Right renal cortex interstitium (tissue), 3 donors: ENCODE data around the gene GALNT10. TPM values are rescaled to one million over a fixed set of nuclear protein-coding genes. Genes with fewer than 3 reads are reported as not detected.

Source experiments
- DNase-seq, 3 donors: peaks; one replicate each; pipeline ENCODE4 v3.0.0-alpha.2; 2013; ENCODE audit warnings: low read depth in 3 of 3, low spot score in 2 of 3
- polyA plus RNA-seq, 3 donors: library from polyadenylated mRNA; unstranded; fragments of 120-200 nt; gene quantifications; one replicate each; pipeline ENCODE4 v1.2.1, GENCODE V29; 2013; ENCODE audit not compliant: insufficient read length in 3 of 3

Gene GALNT10
- polyA plus RNA-seq, 3 donors = 25.7 to 29.4 (median 27.4) TPM

DNA sequence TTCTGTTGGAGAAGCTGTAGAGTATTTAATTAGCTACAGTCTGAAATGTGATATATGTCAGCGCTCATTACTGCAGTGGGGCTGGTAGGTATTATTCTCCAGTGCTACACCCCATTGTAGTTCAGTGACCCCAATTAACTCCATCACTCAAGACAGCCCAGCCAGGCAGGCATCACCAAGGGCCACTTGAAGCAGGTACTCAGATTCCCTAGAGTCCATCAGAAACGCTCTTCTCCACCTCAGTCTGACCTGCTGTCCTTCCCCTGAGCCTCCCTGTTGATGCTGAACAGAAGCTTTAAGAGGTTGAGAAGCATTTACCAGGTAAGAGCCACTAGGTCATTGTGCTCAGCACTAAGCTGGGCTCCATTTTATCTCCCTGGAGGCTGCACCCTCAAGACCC, 71.8 kb downstream of the GALNT10 start:
- DNase-seq = no peak

DNA sequence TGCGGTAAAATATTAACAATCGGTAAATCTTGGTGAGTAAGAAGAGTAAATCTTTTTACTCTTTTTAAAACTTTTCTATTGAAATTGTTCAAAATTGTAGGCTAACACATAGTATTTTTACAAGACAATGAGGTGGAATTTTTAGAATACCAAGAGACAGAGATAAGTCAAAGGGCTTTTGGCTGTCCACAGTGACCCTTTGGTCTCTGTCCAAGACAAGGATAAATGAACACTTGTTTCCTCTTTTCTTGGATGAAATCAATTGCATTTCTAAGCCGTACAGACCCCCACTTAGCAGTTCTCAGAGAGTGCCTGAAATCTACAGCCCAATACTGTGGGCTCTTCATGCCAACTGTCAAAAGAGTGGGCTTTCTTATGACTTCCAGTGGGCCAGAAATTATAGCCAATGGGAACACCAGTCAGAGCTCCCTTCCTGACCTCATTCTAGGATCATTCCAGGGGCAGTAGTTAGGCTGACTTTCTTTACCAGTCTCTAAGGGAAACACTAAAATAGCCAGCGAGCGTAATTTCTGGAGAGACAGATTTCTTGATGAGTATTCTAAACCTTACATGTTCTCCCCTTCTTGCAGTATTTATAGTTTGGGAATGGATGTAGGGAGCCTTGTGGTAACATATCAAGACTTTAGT, 74.1 kb downstream of the GALNT10 start:
- no peak for DNase-seq

DNA sequence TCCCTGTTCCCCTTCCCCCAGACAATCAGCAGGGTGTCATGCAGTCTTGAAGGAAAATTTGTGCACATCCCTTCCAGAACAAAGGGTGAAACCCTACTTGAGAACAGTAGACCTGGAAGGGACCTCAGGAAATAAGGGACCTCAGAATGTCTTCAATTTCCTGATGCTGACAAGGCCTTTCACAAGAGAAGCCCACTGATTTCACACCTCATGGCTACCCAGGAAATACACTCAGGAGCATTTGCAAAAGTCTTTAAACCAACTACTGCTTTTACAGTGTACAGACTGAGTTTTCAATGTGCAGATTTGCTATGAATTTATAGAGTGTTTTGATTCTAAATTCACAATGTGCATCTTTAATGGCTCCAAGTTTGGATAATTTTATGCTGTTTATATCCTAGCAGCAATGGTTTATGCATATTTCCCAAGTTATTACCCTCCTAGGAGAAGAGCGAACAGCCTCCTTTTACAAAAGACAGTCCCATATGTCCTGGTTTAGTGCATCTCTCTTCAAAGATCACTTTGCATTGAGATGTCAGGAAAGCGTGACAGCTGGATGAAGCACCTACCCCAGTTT, 74.8 kb downstream of the GALNT10 start:
- no peak for DNase-seq

DNA sequence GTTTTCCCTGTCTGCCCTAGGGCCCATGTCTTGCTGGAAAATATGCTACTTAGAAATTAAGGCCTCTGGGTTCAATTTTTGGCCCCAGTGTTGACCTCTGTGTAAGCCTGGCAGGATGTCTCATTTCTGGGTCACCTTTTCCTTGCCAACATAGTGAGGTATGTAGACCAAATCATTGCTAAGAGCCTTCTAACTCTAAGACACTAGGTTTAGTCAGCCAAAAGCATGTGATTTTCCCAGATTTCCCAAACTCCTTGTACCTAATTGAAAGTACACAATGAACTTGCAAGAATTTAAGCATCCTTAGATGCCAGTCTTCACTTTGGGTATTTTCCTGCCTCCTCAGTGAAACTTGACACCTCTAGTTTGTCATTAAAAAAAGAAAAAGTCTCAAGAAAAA, 77.0 kb downstream of the GALNT10 start:
- DNase-seq = no peak

DNA sequence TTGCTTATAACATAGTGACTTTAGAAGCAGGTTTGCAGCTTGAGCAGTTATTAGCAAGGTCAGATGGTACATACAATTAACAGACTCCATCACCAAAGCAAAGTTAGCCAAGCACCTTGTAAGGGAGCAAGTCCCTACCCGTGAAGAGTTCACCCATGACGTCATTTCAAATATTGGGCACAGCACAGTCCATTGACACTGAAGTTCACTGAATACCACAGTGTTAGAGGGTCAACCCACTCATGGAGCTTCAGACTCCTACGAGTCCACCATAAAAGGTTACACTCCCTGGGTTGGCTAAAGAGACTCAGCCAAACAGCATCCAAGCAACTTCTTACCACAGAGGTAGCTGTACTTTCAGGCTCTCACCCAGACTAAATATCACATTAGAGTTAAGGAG, 77.5 kb downstream of the GALNT10 start:
- DNase-seq = no peak

DNA sequence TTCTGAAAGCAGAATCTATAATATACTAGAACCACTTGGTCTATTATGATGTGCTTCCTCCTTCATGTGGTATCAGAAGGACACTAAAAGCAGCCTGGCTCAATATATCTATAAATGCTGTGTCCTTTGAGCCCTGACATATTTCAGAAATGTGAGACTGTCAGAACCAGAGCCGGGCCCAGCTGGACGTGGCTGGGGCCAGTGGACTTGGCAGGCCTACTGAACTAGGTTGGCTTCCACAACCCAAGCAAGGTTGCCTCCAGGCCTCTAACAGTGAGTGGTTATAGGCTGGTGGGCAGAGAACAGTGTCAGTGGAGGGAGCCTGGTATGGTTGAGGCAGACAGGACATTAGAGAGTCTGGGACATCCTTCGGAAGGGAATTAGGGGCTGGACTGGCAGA, 78.9 kb downstream of the GALNT10 start:
- no peak for DNase-seq

DNA sequence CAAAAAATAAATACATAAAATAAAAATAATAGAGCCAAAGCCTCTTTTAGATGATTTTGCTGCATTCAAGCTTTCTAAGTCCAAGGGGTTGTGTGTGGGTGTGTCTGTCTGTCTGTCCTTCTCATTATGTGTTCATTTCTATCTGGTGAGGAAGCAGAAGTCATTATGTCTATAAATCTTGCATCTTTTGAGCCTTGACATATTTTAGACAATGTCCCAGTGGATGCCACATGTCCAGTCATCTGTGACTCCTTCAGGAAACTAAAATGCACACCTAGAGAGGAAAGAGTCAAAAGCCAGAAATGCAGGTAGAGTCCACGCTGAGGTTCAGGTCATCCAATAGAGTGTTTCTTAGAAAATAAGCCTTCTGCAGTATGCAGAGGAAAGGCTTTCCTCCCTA, 80.9 kb downstream of the GALNT10 start:
- DNase-seq = no peak

DNA sequence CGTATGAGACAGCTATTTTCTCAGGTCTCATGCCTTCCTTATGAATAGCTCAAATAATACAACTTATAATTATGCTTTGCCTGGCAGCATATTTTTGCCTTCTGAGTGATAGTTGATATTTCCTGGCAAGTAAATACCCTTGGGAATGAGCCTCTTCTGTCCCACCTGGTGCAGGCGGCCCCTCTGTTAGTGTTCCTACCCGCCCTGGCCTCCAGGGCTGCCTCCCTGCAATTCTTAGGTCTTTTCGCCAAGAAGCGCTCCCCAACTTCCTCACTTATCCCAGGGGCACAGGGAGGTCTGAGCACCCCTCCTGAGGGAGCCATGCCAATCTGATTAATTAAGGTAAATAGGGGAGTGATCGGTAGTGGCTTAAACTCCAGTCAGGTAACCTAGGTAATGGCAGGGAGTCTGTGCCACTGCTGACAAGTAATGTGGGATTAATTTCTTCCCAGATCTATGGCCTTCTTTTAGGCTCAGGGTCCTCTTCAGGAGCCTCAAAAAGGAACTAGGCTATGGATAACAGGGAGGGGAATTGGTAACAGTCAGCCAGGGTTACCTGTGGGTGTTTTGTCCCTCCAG, 81.5 kb downstream of the GALNT10 start:
- no peak for DNase-seq

DNA sequence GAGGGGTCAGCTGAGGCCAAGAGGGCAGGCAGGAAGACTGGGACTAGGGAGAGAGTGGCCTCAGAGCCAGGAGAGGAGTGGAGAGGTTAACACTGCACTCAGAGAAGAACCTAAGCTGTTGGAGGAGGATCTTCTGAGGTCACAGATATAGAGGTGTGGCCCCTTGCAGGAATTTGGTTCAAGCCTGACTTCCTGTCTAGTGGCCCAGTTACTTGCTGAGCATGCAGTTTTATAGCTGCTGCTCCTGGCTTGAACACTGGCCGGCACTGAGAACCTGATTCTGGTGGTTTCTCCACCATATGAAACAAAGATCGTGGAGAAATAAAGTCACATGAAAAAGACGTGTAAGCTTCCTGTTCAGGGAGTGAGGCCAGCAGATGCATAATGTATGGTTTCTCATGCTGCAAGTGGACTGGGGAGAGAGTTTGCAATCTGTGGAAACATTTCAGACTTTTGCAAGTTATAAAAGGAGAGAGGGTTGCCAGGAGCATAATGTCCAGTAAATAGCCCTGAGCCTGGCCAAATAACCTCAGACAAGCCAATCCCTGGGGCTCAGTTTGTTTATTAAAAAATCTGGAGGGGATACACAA, 82.6 kb downstream of the GALNT10 start:
- no peak for DNase-seq

DNA sequence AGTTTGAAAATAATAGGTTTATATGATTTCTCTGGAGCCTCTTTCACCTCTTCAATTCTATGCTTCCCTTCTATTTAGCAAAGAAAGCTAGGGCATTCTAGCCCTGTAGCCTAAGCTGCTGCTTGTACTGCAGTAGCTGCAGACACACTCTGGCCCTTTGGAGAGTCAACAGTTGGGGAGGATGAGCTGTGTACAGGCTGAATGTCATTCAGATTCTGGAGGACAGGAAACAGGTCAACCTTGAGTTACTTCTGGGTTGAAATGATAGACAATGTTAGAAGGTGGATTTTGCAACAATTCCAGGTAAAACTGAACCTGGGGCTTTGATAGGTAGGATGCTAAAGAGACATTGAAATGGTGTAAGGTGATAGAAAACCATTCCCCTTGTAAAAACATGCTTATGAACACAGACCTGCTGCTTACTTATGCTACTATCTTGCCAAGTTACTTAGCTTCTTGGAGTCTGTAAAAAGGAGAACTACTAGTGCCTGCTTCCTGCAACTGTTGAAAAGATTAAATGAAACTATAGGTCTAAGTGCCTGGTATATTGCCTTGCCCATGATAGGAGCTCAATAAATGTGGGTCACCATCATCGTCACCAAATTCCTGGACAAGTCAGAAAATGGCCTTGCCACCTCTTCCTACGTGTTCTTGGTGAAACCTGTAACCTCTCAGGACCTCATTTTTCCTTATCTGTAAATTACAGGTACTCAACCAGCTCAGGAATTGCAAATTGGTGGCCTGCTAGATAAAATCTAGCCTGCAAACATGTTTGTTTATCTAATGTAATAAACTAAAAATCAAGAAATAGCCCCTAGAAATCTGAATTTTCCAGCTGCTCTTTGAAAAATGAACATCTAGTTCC, 83.7 kb downstream of the GALNT10 start:
- no peak for DNase-seq

DNA sequence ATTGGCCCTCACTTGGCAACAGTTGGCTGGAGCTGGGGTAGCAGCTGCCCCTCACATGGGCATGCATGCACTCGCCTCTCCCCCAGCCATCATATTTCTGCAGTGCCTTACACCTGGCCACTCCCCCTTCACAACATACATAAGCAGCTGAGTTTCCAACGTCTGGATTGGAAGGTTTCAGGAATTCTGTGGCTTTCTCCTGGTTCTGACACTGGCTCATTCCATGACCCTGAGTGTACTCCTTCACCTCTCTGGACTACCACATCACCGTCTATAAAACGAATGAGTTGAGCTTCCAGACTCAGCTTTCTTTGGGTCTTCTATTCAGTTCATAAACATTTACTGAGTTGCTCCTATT, 84.3 kb downstream of the GALNT10 start:
- DNase-seq = no peak

DNA sequence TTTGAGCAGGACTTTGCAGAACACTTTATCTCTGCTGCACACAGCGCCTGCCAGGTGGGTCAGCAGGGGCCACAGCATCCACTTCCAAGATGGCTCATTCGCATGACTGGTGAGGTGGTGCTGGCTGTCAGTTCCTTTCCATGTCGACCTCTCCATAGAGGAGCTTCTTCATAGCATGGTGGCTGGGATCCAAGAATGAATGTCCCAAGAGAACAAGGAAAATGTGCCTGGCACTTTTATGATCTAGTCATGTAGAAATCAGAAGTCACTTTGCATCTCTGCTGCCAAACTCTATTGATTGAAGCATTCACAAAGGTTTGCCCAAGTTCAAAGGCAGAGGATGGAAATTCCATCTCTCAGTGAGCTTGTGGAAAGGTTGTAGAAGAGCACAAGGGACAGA, 85.0 kb downstream of the GALNT10 start:
- no peak for DNase-seq

DNA sequence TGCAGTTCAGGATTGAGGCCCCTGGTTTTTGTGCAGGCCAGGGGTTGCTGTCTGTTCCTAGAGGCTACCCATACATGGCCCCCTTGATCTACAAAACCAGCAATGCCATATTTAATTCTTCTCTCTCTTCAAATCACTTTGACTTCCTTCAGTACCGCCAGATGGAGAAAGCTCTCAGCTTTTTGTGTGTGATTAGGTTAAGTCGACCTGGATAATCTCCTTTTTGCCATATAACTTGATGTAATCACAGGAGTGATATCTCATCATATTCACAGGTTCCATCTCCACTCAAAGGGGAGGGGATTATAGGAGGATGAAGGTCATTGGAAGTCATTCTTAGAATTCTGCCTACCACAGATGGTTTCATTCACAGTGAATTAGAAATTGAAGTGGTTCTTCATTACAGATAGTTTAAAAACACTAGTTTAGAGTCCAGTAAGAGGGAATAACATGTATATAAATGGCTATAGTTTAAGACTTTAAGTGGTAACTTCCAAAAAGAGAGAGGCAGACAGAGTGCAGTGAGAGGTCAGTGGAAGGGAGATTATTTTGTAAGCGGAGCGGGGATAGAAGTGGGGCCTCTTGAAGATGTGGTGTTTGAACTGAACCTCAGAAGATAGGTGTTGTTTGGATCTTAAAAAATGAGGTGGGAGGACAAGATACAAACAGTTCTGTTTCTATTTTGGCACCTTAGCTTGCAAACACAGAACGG, 85.9 kb downstream of the GALNT10 start:
- DNase-seq = no peak

DNA sequence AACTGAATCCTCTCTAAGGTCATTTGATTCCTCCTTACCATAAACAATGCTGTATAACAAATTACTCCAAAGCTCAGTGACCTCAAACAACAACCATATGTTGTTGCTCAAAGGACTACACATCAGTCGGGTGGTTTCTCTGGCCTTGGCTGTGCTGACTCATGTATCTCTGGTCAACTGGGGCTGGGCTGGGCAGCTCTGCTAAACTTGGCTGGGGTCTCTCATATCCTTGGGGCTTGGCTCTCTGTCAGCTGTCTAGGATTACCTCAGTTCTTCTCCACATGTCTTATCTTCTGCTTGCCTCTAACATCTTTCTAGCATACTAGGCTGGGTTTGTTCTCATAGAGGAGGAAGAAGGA, 86.4 kb downstream of the GALNT10 start:
- no peak for DNase-seq

DNA sequence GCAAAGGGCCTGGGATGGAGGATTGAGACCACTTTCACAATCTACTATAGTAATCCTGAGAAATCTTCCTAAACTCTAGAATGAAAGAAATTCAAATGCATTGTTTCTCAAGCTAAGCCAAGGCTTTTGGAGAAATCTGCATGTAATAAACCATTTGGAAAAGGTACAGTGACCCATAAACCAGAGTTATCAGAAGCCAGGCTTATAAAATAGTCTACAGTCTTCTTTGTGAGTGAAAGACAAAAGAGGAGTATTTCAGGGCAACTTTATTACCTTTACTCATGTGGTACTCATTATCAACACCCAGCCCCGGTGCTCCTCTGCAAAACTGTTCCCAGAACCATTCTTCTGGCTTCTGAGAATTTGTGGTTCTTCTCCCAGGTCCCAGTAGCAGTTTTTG, 87.0 kb downstream of the GALNT10 start:
- no peak for DNase-seq

DNA sequence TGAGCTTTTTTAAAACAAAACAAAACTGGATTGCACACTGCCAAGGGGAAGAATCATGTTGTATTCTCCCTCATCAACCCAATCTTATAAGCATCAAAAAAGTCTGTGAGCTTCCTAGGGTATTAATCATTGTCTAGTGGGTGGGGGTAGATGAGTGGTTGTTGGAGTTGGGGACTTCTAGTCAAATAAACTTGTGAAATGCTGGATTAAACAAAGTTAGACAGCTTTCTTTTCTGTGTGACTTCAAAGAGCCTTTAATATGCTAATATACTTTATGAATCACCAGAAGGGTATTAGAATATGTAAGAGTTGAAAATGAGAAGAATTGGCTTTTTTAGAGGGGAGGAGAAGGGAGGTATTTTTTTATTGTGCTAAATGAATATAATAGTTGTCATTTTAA, 87.7 kb downstream of the GALNT10 start:
- DNase-seq = no peak

DNA sequence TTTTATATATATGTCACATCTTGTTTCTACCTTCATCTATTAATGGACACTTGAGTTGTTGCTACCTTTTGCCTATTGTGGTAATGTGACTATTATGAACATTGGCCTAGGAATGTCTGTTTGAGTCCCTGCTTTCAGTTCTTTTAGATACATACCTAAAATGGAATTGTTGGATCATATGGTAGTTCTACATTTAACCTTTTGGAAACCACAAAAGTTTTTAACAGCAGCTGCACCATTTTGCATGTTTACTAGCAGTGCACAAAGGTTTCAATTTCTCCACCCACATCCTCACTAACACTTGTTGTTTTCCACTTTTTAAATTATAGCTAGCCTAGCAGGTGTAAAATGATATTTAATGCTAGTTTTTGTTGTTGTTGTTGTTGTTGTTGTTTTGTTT, 88.4 kb downstream of the GALNT10 start:
- DNase-seq = no peak

DNA sequence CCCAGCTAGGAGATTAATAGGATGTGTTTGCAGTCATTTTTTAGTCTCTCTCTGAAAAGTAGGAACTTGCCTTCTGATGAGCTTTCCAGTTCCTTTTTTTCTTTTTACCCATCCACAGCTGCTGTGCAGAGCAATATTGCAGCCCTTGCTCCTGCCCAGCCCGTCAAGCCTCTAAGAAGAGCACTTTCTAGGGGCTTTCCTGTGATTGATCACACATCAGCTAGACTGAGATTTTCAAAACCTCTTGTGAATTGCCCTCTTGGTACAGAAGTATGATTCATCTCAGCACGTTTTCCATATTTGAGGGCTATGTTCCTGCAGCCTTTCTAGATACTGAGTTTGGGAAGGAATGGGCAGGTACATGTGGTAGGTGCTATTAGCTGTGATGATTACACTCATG, 93.9 kb downstream of the GALNT10 start:
- DNase-seq = no peak

DNA sequence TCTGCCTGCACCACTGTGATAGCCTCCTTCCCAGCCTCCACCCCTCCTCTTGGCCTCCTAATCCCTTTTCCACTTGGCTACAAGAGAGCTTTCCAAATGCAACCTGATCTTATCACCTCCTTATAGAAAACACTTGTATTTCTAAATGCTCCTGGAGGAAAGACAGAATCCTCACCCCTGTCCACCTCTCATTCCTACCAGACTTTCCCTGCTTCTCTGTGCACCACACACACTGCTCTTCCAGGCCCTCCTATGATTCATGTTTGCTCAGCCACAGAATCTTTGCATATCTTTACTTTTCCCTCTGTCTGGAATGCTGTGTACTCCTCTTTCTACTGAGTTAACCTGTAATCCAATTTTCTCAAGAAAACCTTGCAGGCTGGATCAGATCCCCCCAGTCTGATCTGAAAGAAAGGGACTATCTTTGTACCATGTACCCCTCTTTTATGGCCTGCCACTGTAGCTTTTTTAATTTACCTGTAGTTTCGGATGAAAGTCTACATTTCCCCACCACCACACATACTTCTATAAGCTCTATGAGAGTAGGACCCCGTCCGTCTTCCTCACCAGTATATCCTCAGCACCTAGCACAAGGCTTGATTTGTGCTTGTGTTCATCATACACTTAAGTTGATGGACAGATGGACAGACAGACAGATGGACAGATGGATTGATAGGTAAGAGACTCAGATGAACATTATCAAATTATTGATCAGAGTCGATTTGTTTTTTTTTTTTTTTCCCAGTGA, 95.3 kb downstream of the GALNT10 start:
- DNase-seq = no peak

DNA sequence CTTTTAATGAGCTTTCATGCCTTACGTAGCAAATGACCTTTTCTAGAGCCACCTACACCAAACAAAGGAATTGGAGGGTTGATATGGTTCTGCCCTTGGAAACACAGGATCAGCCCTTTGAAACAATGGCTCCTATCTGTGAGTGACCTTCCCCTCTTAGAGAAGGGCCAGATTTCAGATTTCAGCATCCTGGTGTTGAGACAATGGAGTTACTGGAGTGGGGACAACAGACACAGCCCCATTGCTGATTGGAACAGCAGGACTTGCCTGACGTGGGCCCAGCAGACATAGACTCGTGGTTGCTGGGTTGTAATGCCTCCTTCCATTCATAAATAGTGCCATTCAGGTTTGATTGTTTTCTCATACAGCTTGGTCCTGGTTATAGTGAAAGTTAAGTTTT, 96.0 kb downstream of the GALNT10 start:
- DNase-seq = no peak
